Gastroesophageal sphincter (tissue), 3 donors: ENCODE data around the gene MYO1B.

Source experiments
- CTCF ChIP-seq, 4 experiments: fragments of 200-600 bp in 2 of 4; fragments of 450-650 bp in 2 of 4; sonication (generic) in 1 of 4; IDR thresholded peaks; one replicate each; pipeline ENCODE4 v1.5.1; 2017 to 2019; ENCODE audit warnings: antibody characterized with exemption in 4 of 4, mild to moderate bottlenecking in 2 of 4, moderate library complexity in 2 of 4
- POLR2A ChIP-seq, 2 donors: fragments of 450-650 bp; IDR thresholded peaks; one replicate each; pipeline ENCODE4 v1.6.1; 2017; ENCODE audit warnings: antibody characterized with exemption in 2 of 2, mild to moderate bottlenecking in 2 of 2, moderate library complexity in 1 of 2

- TF ChIP-seq CTCF (IDR thresholded peaks at IDR 0.05) (no peak), POLR2A (IDR thresholded peaks at IDR 0.05) (no peak)
Observed at GRCh38 chr2:191389288-191389687, 144.1 kb downstream of the MYO1B start.
